Measurements from ENCODE around the gene C1S. TPM values are rescaled to one million over a fixed set of nuclear protein-coding genes. Genes with fewer than 3 reads are reported as not detected.

Gene C1S
- total and polyA plus RNA-seq, 12 donors = 51.5 to 582 (median 231) TPM

- Histone ChIP-seq H3K4me1 (replicated peaks in 1 of 2) (peaks cover 0 to 9% of the 10 kb centered on the region in 2 donors), H3K4me3 (no peak overlapping the region), H3K27me3 (no peaks in the 10 kb centered on the region), H3K36me3 (replicated peaks in 1 of 2) (peaks cover 0 to 10% of the 10 kb centered on the region in 2 donors), H3K9me3 (replicated peaks in 1 of 3) (no peaks in the 10 kb centered on the region), H3K27ac (no peak overlapping the region)
- WGBS, 4 donors = 75 to 79% (median 78%) methylated on average over 3 of the region's 3 CpGs
- intact Hi-C loops (cut with DNase I) = no loop called here
- TF ChIP-seq CTCF (IDR thresholded peaks at IDR 0.05) (no peak), POLR2A (IDR thresholded peaks at IDR 0.05) (no peak)
- no peak for DNase-seq
Measured at GRCh38 chr12:7075939-7076338, 15.4 kb downstream of the C1S start.

GRCh38 chr12:7076493-7076892 is 16.0 kb downstream of the C1S start:
- peaks cover 0 to 9% of the 10 kb centered on the region in 2 donors for H3K4me1 ChIP-seq (replicated peaks in 1 of 2)
- 93 to 100% (median 97%) methylated on average over 4 of the region's 4 CpGs for WGBS, 4 donors
- peaks cover 0 to 14% of the 10 kb centered on the region in 2 donors for H3K36me3 ChIP-seq (replicated peaks in 1 of 2)
- DNase-seq = no peak
- no peak overlapping the region for H3K4me3 ChIP-seq
- intact Hi-C loops (cut with DNase I) = no loop called here
- TF ChIP-seq POLR2A (IDR thresholded peaks at IDR 0.05) = no peak
- no peak for TF ChIP-seq CTCF (IDR thresholded peaks at IDR 0.05)
- no peaks in the 10 kb centered on the region for H3K27me3 ChIP-seq
- H3K27ac ChIP-seq = no peak overlapping the region
- no peaks in the 10 kb centered on the region for H3K9me3 ChIP-seq (replicated peaks in 1 of 3)

GRCh38 chr12:7078163-7078562 is 17.6 kb downstream of the C1S start:
- H3K4me1 ChIP-seq (replicated peaks in 1 of 2) = peaks cover 0 to 9% of the 10 kb centered on the region in 2 donors
- H3K36me3 ChIP-seq (replicated peaks in 1 of 2) = peaks cover 0 to 22% of the 10 kb centered on the region in 2 donors
- H3K4me3 ChIP-seq = no peak overlapping the region
- WGBS, 4 donors = 57 to 72% (median 62%) methylated on average over 4 of the region's 4 CpGs
- H3K9me3 ChIP-seq (replicated peaks in 1 of 3) = no peaks in the 10 kb centered on the region
- no peak overlapping the region for H3K27ac ChIP-seq
- no peak for DNase-seq
- intact Hi-C loops (cut with DNase I) = no loop called here
- H3K27me3 ChIP-seq = no peaks in the 10 kb centered on the region
- no peak for TF ChIP-seq POLR2A (IDR thresholded peaks at IDR 0.05)
- TF ChIP-seq CTCF (IDR thresholded peaks at IDR 0.05) = no peak

GRCh38 chr12:7079826-7080125 is 19.3 kb downstream of the C1S start:
- H3K27ac ChIP-seq = peak overlapping the region in 4 of 5 donors; percentile 45 to 87 (median 67)
- TF ChIP-seq POLR2A (IDR thresholded peaks at IDR 0.05) = no peak
- TF ChIP-seq CTCF (IDR thresholded peaks at IDR 0.05) = no peak
- no peak for DNase-seq
- no peaks in the 10 kb centered on the region for H3K27me3 ChIP-seq
- no peaks in the 10 kb centered on the region for H3K9me3 ChIP-seq (replicated peaks in 1 of 3)
- intact Hi-C loops (cut with DNase I) = no loop called here
- H3K36me3 ChIP-seq (replicated peaks in 1 of 2) = peaks cover 0 to 22% of the 10 kb centered on the region in 2 donors
- H3K4me1 ChIP-seq (replicated peaks in 1 of 2) = peaks cover 0 to 9% of the 10 kb centered on the region in 2 donors
- H3K4me3 ChIP-seq = no peak overlapping the region

All from adrenal gland (tissue), 12 donors.